Activated CD8-positive, alpha-beta memory T cell treated with anti-CD3 and anti-CD28 coated beads for 1 hour (primary cell): ENCODE measurements around the gene LMCD1.

Source experiments
- DNase-seq, 2 donors: peaks; one replicate each; pipeline ENCODE4 v3.0.0-alpha.2; 2020; ENCODE audit warnings: low read depth in 1 of 2; ENCODE audit errors: extremely low read depth in 1 of 2

LMCD1 gene

DNA sequence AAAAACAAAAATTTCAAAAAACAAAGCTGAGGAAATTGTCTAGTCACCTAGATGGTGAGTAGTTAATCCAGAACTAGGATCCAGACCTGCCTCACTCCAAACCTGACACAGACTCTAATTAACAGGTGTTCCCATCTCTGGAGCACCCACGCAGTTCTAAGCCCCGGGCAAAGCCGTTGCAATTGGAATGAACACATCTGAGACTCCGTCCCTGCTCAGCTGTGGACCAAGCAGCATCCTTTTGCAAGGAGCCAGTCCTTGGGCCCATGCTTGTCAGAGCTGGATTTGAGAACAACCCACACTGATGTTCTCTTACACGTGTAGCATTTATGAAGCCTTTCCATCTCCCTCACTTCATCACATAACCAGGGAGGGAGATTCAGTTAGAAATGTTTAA is 54.8 kb downstream of the LMCD1 start:
- DNase-seq, result no peak

DNA sequence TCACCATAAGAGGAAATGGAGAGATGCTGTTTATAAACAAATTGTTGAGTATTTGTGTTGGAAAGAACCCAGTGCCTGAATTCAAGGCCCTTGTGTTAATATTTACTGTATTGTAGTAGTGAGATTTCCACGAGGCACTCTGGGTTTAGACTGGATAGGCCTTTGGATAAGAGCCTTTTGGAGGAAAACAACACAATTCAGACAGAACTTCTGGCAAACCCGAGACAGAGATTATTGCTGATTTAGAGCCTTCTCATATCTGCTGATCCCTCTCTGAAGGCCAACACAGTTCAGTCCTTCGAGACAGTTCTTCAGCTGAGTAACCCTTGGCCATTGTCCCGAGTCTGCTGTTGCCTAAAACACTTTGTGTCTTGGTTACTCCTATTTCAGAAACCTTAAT is 55.7 kb downstream of the LMCD1 start:
- no peak for DNase-seq

DNA sequence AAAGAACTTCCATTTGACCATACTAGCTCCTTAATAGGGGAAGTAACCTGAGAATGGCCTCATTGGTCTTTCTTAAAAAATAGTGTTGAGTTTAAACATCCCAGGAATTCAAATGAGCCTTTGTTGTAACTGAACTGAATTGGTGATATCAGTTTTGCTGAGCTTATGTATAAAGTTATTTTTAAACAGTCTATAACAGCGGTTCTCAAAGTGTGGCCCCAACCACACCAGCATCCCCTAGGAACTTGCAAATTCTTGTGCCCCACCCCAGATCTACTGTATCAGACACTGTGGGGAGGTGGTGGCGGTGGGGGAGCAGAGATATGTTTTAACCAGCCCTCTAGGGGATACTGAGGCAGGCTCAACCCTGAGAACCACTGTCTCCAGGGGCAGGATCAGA is 57.0 kb downstream of the LMCD1 start:
- no peak for DNase-seq

DNA sequence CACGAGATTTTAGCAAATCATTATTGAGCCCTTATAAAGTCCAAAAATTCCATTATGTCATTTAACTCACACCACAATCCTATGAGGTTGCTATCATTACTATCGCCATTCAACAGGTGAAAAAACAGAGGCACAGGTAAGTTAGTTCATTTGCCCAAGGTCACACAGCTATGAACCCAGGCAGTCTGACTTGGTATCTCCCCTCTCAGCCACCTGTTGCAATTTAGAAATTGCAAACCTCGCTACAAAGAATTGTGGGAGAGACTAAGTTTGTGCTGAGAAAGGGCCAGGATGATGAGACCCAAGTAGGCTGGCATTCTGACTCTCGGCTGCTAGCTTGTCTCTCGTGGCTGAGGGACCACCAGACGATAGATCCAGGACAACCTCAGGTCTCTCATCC is 57.7 kb downstream of the LMCD1 start:
- DNase-seq, result no peak

DNA sequence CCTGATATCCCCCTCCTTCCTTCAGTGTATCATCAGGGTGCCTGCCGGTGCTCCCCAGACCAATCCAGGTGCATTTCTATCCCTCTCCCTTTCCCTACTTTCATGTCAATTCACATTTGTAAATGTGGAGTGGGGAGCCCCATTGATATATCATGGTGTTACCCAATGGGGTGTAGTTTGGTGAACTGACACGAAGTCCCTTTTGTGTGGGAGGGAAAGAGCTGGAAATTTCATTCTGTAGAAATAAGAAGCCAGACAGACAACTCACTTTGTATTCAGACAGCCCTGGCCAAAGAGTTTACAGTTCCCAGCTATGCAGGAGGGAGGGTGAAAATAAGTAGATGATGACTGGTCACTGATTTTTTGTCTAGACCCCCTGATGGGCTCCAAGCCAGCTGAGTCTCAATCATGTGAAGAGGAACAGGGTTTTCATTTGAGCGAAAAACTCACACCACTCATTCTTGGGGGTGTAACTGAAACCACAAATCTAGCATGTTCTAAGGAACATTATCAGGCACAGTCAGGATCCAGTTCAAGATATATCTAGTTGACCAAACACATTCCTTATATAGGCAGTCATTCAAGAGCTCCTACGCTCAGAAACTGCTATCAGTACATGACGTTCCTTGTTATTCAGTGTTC is 58.9 kb downstream of the LMCD1 start:
- no peak for DNase-seq

DNA sequence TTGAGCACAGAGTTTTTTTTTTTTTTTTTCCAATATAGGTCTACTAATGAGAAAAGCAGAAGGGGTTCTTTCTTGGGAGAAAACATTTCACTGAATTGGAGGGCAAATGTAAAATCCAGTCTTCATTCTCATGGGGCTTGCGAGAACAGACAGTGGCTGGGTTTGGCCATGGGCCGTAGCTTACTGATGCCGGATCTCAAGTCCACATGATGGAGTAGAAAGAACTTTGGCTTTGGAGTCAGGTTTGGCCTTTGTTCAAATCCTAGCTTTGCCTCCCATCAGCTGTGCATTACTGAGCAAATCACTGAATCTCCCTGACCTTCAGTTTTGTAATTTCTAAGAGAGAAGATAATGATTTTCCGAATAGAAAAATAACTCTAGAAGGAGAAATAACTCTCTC is 59.7 kb downstream of the LMCD1 start:
- DNase-seq, result no peak

DNA sequence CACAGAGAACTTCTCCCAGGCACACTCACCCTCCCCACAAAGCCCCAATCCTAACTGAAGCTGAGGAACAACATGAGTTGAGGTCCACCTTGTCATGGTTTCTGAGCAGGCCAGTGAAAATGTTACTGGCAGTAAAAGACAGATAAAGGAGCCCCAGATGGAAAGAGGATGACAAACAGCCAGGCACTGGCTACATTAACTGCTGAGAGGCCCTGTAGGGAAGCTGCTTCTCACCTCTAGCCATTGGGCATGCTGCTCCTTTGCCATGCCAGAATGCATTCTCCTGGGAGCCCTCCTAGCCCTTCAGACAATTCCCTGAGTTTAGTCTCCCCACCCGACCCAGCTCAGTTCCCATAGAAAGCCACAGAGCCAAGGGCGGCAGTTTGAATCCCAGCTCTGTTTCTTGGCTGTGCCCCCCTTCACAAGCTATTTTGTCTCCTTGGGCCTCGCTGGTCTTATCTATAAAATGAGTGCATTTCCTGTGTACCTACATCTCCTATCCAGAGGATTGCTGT is 60.5 kb downstream of the LMCD1 start:
- DNase-seq, result no peak

DNA sequence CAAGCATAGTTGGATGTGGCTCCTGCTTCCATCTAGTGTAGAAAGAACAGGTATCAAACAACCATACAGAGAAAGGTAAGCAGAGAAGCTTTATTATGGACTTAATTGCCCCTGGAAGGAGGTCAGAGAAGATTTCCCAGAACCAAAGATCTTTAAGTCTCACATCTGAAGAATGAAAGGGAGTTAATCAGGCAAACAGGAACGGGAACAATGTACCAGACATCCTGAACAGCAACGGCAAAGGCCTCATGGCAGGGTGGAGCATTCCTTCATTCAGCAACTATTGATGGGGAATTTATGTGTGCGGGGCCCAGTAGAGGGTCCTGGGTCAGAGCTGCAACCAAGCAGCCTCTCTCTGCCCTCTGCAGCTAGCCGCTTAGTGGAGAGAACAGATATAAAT is 61.5 kb downstream of the LMCD1 start:
- DNase-seq, result no peak

DNA sequence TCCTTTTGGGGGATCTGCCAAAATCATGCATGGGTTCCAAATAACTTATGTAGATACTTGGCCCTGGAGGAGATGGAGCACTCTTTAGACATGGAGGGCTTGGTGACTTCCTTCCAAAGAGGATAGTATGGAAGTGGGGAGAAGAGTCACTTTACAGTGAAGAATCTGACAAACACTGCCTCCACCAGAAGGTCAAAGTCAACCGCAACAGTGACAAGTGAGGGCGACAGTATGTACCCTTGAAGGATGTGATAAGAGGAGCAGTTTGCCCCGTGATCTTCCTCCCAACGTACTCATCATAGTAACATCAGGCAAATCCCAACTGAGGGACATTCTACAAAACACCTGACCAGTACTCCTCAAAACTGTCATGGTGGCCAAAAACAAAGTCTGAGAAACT is 62.0 kb downstream of the LMCD1 start:
- DNase-seq, result no peak

DNA sequence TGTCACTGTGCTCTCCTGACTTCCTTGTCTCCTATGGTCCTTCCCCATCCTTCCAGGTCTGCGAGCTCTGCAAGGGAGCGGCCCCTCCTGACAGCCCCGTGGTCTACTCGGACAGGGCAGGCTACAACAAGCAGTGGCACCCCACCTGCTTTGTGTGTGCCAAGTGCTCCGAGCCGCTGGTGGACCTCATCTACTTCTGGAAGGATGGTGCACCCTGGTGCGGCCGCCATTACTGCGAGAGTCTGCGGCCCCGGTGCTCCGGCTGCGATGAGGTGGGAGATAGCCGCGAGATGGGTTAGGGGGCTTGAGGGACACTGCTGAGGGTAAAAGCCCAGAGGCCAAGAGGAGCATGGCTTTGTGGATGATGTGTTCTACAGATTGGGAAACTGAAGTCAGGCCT is 63.8 kb downstream of the LMCD1 start:
- DNase-seq, result no peak

DNA sequence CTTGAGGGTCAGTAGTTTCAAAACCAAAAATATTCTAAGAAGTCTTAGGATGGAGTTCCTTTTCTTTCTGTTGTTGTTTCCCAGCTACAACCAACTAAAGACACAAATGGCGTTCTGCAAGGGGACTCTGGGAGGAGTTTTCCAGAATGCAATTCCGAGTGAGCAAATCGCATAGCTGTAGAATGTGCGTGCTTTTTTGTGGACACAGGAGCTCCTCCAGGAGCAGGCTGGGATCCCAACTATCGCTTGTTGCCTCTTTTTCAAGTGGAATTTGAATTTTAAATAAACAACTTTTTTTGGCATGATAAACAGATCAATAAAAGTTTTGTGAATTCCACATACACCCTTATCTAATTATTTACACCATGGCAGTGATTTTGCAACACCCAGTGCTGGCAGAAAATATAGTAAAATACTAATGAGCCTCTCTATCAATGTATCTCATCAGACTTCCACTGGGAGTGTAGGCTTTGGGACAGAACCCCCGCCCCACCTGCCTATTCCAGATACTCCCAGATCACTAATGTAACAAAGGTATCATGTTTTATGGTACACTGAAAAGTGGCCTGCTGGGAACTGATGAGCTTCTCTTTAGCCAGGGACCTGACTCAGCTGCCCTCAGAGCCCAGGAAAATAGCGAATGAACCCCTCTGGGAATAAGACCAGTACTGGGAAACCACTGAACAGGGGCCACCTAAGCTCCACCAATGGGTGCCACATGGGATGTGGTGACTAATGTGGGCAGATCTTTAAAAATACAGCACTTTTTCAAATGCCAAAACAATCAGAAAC is 66.4 kb downstream of the LMCD1 start:
- no peak for DNase-seq

DNA sequence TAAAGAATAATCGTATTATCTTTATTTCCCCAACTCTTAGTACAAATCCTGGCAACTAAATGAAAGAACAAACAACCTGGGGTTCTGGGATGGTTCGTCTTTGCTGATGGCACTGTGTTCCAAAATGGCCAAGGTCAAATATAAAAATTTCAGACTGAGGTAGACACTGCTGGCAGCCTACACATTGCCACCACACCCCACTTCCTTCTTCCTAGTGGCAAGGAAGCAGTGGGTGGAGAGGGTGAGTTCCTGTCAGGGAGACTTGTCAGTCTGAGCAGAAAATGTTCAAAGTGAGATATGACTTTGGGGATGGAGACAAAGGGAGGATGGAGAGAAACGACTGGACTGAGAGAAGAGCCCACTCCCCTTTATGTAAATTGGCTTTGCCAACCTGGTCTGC is 69.6 kb downstream of the LMCD1 start:
- DNase-seq, result no peak

DNA sequence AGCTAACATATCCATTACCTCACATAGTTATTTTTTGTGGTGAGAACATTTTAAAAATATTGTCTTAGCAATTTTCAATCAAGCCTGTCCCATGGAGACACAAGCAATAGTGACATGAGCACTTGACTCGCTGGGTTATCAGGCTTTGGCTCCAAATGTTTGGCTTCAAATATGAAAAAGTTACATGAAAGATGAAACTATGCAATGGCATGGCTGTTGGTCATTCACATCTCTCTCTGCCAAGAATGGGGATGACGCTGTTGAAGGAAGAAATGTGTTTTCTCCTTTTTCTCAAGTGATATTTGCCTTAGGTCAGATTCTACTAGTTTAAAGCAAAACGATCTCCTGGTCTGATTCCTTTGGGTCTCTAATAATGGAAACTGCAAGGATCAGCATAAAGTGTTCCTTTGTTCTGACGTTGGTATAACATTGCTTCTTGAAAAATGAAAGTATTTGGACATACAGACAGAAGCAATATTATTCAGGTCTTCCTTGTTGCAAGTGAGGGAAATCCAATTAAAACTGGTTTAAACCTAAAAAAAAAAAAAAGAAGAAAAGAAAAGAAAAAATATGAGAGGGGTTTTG is 71.8 kb downstream of the LMCD1 start:
- no peak for DNase-seq

DNA sequence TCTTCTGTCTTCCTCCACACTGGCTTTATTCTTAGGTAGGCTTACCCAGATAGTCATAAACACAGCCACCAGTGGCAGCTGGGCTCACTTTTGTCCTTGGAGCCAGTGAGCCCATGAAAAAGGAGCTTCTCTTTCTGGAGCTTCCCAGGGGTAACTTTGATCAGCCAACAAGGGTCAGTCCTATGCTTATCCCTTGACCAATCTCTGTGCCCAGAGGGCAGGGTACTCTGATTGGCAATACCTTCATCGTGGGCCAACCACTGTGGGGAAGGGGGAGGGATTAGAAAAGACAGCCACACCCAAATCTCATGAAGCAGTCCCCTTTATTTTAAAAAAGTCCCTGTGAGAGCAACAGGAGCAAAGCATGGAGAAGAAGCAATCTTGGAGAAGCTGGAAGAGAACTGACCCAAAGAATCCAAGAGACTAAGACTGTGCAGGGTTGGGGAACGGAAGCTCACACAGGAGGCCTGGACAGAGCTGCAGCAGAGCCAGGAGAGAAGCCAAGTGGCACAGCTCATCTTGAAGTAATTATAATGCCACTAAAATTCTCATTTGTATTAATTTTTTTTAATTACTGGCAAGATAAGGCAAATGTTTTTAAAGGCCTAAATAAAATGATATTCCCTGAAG is 72.5 kb downstream of the LMCD1 start:
- DNase-seq, result no peak

DNA sequence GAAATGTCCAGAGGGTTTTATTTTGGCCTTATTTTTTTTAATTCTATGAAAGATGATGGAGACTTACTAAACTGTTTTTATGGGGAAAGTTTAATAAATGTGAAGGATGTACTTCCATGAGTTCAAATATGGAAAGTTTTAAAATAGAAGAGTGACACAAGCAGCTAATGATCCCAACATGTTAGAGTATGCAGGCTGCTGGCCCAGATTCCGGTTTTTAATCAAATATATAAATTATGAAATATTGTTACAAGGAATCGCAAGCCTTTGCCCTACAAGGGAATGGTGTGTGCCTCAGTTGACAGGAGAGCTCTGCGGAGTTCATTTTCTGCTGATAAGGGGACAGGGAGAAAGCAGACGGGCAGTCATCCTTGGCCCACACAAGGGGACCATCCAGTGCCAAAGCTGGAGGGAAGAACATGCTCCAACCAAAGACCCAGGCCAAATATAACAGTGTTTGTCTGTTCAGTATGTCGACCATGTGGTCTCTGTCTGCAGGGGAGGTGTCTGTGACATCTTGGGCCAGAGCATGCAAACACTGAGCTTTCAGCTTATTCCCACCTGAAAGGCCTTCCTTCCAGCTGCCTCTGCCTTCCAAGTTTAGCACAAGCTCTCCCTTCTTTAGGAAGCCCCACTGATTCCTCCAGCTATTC is 73.2 kb downstream of the LMCD1 start:
- DNase-seq, result no peak

DNA sequence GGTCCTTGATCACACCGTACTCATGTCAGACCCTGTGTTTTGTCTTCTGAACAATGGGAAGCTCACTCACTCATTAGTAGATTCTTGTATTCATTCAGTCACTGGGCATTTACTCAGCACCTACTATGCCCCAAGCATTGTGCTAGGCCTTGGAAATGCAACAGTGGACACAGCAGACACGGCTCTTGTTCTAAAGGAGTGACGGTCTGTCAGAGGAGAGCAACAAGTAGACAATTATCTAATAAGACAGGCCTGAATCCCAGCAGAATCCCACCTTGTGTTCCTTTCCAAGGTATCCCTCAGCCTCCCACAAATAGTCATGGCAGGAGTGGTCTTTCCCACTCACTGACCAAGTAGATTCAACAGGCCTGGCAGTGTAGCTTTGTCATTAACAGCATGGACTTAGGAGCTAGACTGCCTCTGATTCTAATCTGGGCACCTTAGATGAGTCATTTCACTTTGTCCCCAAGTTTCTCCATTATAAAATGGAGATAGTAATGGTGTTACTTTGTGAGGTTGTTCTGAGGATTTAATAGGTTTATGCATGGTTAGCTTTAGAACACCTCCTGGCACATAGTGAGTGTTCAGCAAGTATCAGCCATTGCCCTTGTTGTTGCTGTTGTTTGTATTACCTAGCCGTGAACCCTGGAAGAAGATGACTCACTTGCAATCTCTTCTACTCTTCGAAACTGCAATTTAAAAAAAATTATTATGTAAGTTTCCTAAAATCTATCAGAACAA is 73.9 kb downstream of the LMCD1 start:
- no peak for DNase-seq

DNA sequence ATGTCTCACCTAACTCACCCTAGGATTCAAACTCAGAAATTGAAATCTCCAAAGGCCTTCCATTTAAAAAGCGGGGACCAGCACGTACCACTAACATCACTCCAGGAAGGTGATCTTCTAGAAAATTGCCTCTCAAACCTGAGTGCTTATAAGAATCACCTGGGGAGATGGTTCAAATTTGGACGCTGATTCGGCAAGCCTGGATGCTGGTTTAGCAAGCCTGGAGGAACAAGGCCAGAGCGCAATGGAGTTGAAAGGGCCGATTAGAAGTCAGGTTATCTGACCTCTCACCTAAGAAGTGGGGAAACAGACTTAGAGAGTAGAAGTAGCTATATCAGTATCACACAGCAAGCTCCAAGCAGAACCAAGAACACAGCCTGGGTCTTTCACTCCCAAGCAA is 74.8 kb downstream of the LMCD1 start:
- DNase-seq, result no peak

DNA sequence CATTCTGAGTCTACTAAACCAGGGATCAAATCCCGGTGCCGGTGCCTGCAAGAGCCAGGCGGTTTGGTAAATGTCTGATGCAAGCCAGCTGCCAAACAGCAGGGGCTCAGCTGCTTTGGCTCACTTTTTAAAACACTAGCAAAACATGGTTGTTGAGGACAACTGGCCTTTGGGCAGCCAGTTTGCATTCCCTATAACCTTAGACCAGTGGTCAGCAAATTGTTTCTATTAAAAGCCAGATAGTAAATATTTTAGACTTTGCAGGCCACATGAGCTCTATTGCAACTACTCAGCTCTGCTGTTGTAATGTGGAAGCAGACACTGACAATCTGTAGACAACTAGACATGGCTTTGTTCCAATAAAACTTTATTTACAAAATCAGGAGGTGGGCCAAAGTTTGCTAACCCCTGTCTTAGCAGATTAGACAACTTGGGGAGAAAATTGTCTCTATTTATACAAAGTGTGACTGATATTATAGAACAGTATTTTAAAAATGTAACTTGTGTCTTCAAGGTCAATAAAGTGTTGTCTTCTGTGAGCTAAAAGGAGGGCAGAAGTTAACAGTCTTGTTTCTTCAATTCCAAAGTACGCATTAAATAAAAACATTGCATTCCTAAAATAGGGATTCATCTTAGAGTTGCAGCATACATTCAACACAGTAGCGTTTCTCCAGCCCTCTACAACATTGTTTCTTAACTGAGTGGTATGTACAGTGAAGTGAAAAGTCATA is 75.4 kb downstream of the LMCD1 start:
- no peak for DNase-seq

DNA sequence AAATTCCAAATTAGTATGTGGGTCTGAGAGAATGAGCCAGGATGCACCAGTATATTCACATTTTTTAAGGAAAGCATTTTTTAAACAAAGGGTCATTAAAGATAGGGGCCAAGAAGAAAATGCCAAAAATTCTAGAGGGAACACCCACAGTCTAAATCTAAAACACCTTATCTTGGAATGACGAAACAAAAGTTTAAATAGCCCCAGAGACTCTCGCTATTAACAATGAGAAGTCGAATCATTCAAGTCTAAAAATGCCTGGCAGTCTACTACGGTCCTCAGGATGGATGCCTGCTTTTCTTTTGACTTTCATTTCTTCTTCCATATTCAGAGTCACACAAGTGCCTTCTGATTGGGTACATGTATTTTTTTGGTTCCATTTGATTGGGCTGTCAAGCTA is 76.7 kb downstream of the LMCD1 start:
- DNase-seq, result no peak

DNA sequence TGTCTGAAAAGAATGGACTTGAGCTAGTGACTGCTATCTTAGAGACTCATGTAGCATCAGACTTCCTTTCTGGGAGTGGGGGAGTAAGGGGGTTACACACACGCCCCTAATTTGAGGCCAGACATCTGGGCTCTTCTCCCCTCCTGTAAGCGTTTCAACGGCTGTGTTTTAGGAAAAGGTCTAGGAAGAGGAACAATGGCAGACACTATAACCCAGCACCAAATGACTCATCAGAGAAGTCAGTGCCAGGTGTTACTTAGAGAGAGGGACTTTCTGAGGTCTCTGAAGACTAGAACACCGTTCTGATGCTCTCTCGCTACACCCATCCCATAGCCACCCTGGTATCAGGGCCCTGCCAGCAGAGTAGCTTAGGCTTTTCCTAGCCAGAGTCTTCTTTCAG is 77.5 kb downstream of the LMCD1 start:
- DNase-seq, result no peak
